Measurements from ENCODE around the gene RAB33A.

The RAB33A gene

DNA sequence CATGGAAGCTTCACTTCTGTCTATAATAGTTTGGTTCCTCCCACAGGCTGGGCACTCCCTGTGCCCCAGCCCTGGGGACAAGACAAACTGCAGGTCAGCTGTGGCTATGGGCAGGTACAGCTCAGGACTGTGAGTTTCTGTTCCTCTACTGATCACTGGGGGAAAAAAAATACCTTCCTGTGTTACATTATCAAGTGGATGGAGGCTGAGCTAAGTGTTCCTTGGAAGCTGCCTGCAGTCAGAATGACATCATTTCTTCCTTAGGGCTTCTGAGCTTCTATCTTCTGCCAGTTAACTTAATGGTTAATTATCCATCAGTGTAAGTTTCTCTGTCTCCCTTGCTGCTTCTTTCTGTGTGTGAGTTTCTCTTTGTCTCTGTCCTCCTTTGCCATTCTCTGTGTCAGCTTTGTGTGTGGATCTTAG is 4.6 kb downstream of the RAB33A start:
- no peak overlapping the region for H3K4me3 ChIP-seq (IDR thresholded peaks at IDR 0.05; ENCODE audit: insufficient read depth, low read depth, low read length)
- TF ChIP-seq, protein P1, sequence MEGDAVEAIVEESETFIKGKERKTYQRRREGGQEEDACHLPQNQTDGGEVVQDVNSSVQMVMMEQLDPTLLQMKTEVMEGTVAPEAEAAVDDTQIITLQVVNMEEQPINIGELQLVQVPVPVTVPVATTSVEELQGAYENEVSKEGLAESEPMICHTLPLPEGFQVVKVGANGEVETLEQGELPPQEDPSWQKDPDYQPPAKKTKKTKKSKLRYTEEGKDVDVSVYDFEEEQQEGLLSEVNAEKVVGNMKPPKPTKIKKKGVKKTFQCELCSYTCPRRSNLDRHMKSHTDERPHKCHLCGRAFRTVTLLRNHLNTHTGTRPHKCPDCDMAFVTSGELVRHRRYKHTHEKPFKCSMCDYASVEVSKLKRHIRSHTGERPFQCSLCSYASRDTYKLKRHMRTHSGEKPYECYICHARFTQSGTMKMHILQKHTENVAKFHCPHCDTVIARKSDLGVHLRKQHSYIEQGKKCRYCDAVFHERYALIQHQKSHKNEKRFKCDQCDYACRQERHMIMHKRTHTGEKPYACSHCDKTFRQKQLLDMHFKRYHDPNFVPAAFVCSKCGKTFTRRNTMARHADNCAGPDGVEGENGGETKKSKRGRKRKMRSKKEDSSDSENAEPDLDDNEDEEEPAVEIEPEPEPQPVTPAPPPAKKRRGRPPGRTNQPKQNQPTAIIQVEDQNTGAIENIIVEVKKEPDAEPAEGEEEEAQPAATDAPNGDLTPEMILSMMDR (conservative IDR thresholded peaks at IDR 0.05; ENCODE audit: low read depth, low read length), result no peak
- H3K9ac ChIP-seq, result no peak overlapping the region
- no peaks in the 10 kb centered on the region for H3K79me2 ChIP-seq (ENCODE audit: insufficient read depth, low read depth)
- peak overlapping the region; percentile 38; the same call in 1 of the 2 replicates for H2AFZ ChIP-seq (ENCODE audit: low read depth)
- H3K4me2 ChIP-seq, result peak overlapping the region; percentile 53; the same call in 1 of the 2 replicates
- H3K36me3 ChIP-seq (ENCODE audit: insufficient read depth), result no peaks in the 10 kb centered on the region
- peak overlapping the region; percentile 23; the same call in 1 of the 2 replicates for H3K27ac ChIP-seq
- H3K27me3 ChIP-seq (ENCODE audit: insufficient read depth, low read depth), result no peaks in the 10 kb centered on the region
- H3K4me1 ChIP-seq (ENCODE audit: low read depth, poor library complexity, severe bottlenecking), result peaks cover 63% of the 10 kb centered on the region
- no peaks in the 10 kb centered on the region for H4K20me1 ChIP-seq (ENCODE audit: insufficient read depth)

DNA sequence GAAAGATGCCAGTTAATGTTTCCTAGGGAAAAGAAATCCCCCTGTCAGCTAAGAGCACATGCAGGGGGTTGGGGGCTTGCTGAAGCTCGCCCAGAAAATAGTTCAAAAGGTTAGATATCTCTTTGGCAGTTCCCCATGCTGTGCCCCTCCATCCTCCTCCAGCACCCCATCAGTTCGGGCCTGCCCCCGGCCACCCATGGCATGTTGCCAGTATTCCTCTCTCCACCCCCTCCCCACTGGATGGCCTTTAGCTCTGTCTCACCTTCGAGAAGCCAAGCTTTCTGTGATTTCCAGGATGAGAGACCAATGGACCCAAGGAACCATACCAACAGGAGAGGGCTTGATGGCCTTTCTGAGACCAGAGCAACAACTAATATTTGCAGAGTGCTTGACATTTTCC is 5.2 kb downstream of the RAB33A start:
- H3K36me3 ChIP-seq (ENCODE audit: insufficient read depth), result no peaks in the 10 kb centered on the region
- no peak overlapping the region for H3K4me3 ChIP-seq (IDR thresholded peaks at IDR 0.05; ENCODE audit: insufficient read depth, low read depth, low read length)
- H4K20me1 ChIP-seq (ENCODE audit: insufficient read depth), result no peaks in the 10 kb centered on the region
- peak overlapping the region; percentile 38; the same call in 1 of the 2 replicates for H2AFZ ChIP-seq (ENCODE audit: low read depth)
- H3K79me2 ChIP-seq (ENCODE audit: insufficient read depth, low read depth), result no peaks in the 10 kb centered on the region
- H3K4me1 ChIP-seq (ENCODE audit: low read depth, poor library complexity, severe bottlenecking), result peaks cover 61% of the 10 kb centered on the region
- H3K9ac ChIP-seq, result no peak overlapping the region
- TF ChIP-seq, protein P1 (conservative IDR thresholded peaks at IDR 0.05; ENCODE audit: low read depth, low read length), result no peak
- peak overlapping the region; percentile 13; the same call in 1 of the 2 replicates for H3K4me2 ChIP-seq
- peak overlapping the region; percentile 23; the same call in 1 of the 2 replicates for H3K27ac ChIP-seq
- no peaks in the 10 kb centered on the region for H3K27me3 ChIP-seq (ENCODE audit: insufficient read depth, low read depth)

DNA sequence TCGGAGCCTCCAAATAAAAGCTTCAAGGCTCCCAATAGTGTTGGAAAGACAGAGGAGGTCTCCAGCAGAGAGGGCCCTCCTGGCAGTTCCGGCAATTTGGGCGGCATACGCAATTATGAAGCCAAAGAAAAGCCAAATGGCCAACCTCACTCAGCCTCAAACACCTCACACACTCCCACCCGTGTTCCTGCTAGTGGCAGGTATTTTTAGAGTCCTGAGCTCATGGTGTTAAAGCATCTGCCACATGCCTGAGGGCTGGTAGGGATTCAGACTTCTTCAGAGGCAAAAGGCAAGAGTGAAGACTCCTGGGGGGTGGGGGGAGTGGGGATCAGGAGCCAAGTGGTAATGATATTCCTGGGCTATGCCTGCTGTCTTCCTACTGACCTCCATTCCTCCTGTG is 7.4 kb downstream of the RAB33A start:
- TF ChIP-seq, protein P1 (conservative IDR thresholded peaks at IDR 0.05; ENCODE audit: low read depth, low read length), result no peak
- no peaks in the 10 kb centered on the region for H3K79me2 ChIP-seq (ENCODE audit: insufficient read depth, low read depth)
- H3K4me2 ChIP-seq, result no peak overlapping the region

DNA sequence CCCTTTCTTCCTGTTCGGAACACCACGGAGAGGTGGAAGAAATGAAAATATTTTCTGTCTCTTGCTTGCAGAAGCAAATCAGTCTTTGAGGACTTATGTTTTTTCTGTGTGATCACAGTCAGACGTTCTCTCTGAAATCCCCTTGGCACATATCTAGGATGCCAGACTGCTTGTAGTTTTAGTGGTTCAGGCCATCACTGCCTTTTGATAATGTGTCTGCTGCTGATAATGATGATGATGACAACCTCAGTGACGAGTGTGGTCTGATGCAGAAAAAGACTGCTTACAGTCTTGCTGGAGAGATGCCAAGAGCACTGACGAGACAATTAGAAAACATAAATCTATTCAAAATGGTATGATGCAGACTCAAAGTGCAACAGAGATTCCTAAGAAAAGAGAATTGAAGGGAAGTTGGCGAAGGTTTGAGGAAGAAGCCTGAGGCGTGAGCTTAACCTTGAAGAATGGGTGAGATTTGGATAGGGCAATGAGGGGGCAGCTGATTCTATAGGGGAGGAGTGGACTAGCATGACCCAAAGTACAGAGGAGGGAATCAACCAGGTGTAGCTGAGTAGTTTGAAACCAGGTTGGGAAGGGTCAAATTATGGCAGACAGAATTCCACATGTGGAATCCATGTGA is 7.9 kb downstream of the RAB33A start:
- Histone ChIP-seq H3K36me3 (ENCODE audit: insufficient read depth) (no peaks in the 10 kb centered on the region), H3K4me1 (ENCODE audit: low read depth, poor library complexity, severe bottlenecking) (peaks cover 38% of the 10 kb centered on the region), H3K4me3 (IDR thresholded peaks at IDR 0.05; ENCODE audit: insufficient read depth, low read depth, low read length) (no peak overlapping the region), H3K4me2 (no peak overlapping the region), H4K20me1 (ENCODE audit: insufficient read depth) (no peaks in the 10 kb centered on the region), H3K9ac (no peak overlapping the region), H3K27me3 (ENCODE audit: insufficient read depth, low read depth) (no peaks in the 10 kb centered on the region), H3K27ac (no peak overlapping the region), H2AFZ (ENCODE audit: low read depth) (no peak overlapping the region), H3K79me2 (ENCODE audit: insufficient read depth, low read depth) (no peaks in the 10 kb centered on the region)
- TF ChIP-seq, protein P1 (conservative IDR thresholded peaks at IDR 0.05; ENCODE audit: low read depth, low read length), result no peak

More for the DNA sequence above, 7.4 kb downstream of the RAB33A start:
- no peaks in the 10 kb centered on the region for H4K20me1 ChIP-seq (ENCODE audit: insufficient read depth)
- H2AFZ ChIP-seq (ENCODE audit: low read depth), result no peak overlapping the region
- H3K9ac ChIP-seq, result no peak overlapping the region
- no peak overlapping the region for H3K27ac ChIP-seq
- H3K27me3 ChIP-seq (ENCODE audit: insufficient read depth, low read depth), result no peaks in the 10 kb centered on the region
- peaks cover 43% of the 10 kb centered on the region for H3K4me1 ChIP-seq (ENCODE audit: low read depth, poor library complexity, severe bottlenecking)
- no peak overlapping the region for H3K4me3 ChIP-seq (IDR thresholded peaks at IDR 0.05; ENCODE audit: insufficient read depth, low read depth, low read length)
- no peaks in the 10 kb centered on the region for H3K36me3 ChIP-seq (ENCODE audit: insufficient read depth)
